ENCODE results near the gene APC2. TPM values are rescaled to one million over a fixed set of nuclear protein-coding genes. Genes with fewer than 3 reads are reported as not detected.

The APC2 gene
- total and polyA plus RNA-seq, 5 experiments from 2014 or later: 0.08 to 0.29 TPM; not detected in 3

DNA sequence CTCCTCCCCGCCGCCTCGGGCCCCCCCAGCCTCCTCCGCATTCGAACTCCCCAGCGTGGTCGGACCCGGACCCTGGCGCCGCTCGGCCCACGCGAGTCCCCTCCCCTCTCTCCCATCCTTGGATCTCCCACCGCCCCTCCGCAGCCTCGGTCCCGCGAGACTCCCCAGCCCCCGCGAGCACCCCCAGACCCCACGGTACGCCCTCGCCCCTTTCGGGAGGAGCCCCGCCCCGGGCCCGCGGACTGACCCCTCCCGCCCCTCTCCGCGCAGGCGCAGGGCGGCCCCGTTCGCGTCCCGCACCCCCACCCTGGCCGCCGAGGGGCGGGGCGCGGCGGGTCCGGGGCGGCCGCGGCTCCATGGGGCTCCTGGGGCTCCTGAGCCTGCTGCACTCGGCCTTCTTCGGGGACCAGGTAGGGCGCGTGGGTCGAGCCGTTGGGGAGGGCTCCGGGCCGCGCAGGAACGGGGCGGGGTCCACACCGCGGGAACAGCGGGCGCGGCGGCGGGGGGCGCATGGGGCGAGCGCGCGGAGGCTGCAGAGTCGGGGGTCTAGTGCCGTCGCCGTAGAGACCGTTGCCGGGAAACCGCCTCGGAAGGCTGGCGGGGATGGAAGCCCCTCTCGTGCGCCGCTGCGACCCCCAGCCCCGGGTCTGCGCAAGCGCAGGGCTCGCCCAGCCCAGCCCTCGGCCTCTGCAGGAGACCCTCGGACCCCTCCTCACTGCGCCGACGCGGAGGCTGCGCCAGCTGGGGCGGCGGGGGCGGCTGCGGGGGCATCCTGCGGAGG, 3.8 kb upstream of the APC2 start:
- ATAC-seq: no peak
- Mint-ChIP-seq H3K4me1 (peaks cover 11 to 36% (median 27%) of the 10 kb centered on the region in 4 donors), H3K9me3 (no peaks in the 10 kb centered on the region), H3K27ac (no peak overlapping the region), H3K4me3 (peak overlapping the region in 1 of 10 donors; percentile 44), H3K36me3 (peaks cover 0 to 25% (median 2%) of the 10 kb centered on the region in 3 donors), H3K27me3 (peaks cover 20 to 37% (median 29%) of the 10 kb centered on the region in 5 donors)
- POLR2A ChIA-PET: interaction anchor here (0.6 to 1.6 kb wide), 5 partner anchors 9 to 177 kb away, joined by 3 to 5 read pairs (median 4); partner anchors contain the start of gene CIRBP
- no peak for DNase-seq

DNA sequence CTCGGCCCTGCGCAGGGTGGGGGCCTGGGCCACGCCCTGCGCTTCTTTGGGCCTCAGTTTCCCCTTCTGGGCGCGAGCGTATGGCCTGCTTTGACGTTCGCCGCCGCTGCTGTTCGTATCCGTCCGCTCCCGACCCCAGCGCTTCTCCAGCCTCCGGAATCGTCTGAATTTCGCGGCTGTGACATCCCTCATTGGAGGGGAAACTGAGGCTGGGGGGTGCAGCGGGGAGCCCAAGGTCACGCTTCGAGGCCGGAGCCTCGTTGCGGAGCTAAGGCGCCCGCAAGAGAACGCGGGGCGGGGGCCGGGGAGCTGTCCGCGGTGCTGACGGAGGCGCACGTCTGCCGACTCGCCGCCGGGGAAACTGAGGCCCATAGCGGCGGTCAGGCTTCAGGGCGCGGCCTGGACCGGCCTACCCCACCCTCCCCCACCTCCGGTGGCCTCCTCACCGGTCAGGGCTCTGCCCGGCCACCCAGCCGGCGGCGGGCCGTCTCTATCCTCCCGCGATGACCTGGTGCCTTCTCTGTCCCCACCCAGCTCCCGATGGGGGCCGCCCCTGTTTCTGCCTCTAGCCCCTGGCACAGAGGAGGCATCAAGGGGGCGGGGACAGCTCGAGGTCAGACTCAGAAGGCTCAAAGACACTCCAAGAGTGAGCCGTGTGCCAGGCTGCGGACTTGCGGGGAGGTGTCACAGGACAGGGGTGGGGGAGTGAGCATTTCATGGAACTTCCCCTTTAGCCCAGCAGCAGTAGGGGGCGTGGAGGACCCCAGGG, 3.0 kb upstream of the APC2 start:
- peaks cover 11 to 29% (median 24%) of the 10 kb centered on the region in 4 donors for H3K4me1 Mint-ChIP-seq
- H3K4me3 Mint-ChIP-seq: peak overlapping the region in 8 of 10 donors; percentile 18 to 61 (median 40)
- peak overlapping the region in 1 of 10 donors; percentile 36 for H3K27ac Mint-ChIP-seq
- ATAC-seq (no peak), DNase-seq (peak in 3 of 10 donors; percentile 33 to 58 (median 34))
- POLR2A ChIA-PET: interaction anchor here (0.6 to 1.6 kb wide), 2 partner anchors 34 to 101 kb away, joined by 3 to 4 read pairs; no protein-coding TSS in a partner anchor
- H3K9me3 Mint-ChIP-seq: no peaks in the 10 kb centered on the region
- H3K27me3 Mint-ChIP-seq: peaks cover 20 to 44% (median 31%) of the 10 kb centered on the region in 5 donors
- peaks cover 0 to 18% (median 0%) of the 10 kb centered on the region in 3 donors for H3K36me3 Mint-ChIP-seq

GRCh38 chr19:1447504-1447903, 2.4 kb upstream of the APC2 start:
- peaks cover 11 to 29% (median 24%) of the 10 kb centered on the region in 4 donors for H3K4me1 Mint-ChIP-seq
- POLR2A ChIA-PET: interaction anchor here (0.9 to 1.6 kb wide), 2 partner anchors 35 to 150 kb away, joined by 4 to 6 read pairs; no protein-coding TSS in a partner anchor
- no peak for ATAC-seq
- H3K27me3 Mint-ChIP-seq: peaks cover 20 to 48% (median 33%) of the 10 kb centered on the region in 5 donors
- peak overlapping the region in 7 of 10 donors; percentile 0 to 44 (median 26) for H3K4me3 Mint-ChIP-seq
- H3K36me3 Mint-ChIP-seq: peaks cover 0 to 13% (median 0%) of the 10 kb centered on the region in 3 donors
- no peak for DNase-seq
- no peaks in the 10 kb centered on the region for H3K9me3 Mint-ChIP-seq
- no peak overlapping the region for H3K27ac Mint-ChIP-seq

DNA sequence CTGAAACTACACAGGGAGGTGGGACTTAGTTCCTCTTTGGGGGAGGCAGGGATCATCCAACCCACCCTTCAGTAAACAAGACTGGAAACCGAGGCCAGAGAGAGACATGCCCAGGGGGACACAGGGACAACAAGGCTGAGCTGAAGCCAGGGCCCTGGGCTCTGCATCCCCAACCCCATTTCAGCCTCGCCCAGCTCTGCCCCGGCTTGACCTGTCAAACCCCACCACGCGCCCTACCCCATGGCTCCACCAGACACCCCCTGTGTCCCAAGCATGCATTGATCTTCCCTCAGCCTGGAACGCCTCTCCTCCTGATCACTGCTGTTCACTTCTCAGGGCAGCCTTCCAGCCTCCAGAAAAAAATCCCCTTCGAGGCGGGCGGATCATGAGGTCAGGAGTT, 2.0 kb upstream of the APC2 start:
- H3K9me3 Mint-ChIP-seq: no peaks in the 10 kb centered on the region
- peak overlapping the region in 5 of 10 donors; percentile 15 to 52 (median 41) for H3K4me3 Mint-ChIP-seq
- DNase-seq (no peak), ATAC-seq (no peak)
- peaks cover 0 to 9% (median 0%) of the 10 kb centered on the region in 3 donors for H3K36me3 Mint-ChIP-seq
- POLR2A ChIA-PET: interaction anchor here (0.9 to 1.6 kb wide), 2 partner anchors 35 to 150 kb away, joined by 4 to 6 read pairs; no protein-coding TSS in a partner anchor
- H3K27me3 Mint-ChIP-seq: peaks cover 20 to 52% (median 36%) of the 10 kb centered on the region in 5 donors
- peaks cover 11 to 29% (median 23%) of the 10 kb centered on the region in 4 donors for H3K4me1 Mint-ChIP-seq
- peak overlapping the region in 1 of 10 donors; percentile 65 for H3K27ac Mint-ChIP-seq

DNA sequence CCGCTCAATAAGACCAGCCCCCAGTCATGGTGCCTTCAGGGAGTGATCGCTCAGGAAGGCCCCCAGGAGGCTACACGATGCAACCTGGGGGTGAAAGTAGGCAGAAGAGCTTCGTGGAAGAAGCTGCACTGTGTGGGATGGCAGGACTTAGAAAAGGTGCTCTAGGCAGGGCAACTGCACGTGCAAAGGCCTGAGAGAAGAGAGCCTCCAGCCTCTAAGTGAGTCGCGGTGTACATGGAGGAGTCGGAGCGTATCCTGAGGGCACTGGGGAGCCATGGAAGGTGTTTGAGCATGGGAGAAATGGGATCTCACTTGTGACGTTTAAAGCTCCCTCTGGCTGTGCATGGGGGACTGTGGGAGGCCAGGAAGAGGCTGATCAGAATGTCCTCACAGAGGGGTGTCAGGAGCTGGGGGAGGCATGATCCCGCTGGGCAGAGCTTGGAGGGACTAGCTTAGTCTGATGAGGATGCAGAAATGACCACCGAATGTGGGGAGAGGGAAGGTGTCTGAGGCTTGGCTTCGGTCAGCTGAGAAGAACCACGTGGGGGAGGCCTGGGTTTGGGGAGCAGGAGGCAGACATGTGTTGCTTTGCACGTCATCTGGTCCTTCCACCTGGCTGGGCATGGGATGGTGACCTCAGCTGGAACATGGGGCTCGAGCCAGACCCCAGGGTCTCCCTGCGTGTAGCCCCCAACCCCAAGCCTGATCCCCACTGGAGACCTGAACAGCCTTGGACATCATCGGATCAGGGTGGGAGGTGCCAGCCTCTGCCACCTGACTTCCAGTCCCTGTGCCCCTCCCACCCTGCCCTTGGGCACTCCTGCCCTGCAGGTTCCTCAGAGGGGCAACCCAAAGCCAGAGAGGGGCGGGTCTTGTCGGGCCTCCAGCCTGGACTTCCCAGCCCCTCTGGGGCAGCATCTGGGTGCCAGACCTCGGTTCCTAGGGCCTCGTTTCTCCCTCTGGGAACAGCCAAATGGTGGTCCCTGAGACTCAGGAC, 1.1 kb downstream of the APC2 start:
- ATAC-seq (no peak), DNase-seq (no peak)
- H3K27ac Mint-ChIP-seq: no peak overlapping the region
- H3K36me3 Mint-ChIP-seq: peaks cover 0 to 14% (median 0%) of the 10 kb centered on the region in 3 donors
- H3K9me3 Mint-ChIP-seq: peaks cover 0 to 3% (median 0%) of the 10 kb centered on the region in 9 donors
- peaks cover 10 to 33% (median 28%) of the 10 kb centered on the region in 4 donors for H3K4me1 Mint-ChIP-seq
- peaks cover 27 to 79% (median 48%) of the 10 kb centered on the region in 5 donors for H3K27me3 Mint-ChIP-seq
- POLR2A ChIA-PET: interaction anchor here (0.6 to 1.2 kb wide), 2 partner anchors 10 to 49 kb away, joined by 4 to 6 read pairs; no protein-coding TSS in a partner anchor
- peak overlapping the region in 6 of 10 donors; percentile 23 to 67 (median 38) for H3K4me3 Mint-ChIP-seq

- H3K27ac Mint-ChIP-seq: no peak overlapping the region
Observed at GRCh38 chr19:1451916-1452801, 2.2 kb downstream of the APC2 start.

GRCh38 chr19:1452802-1453524, 3.0 kb downstream of the APC2 start:
- Mint-ChIP-seq H3K27ac (no peak overlapping the region), H3K9me3 (peaks cover 0 to 3% (median 0%) of the 10 kb centered on the region in 9 donors), H3K36me3 (peaks cover 0 to 14% (median 0%) of the 10 kb centered on the region in 3 donors), H3K27me3 (peaks cover 22 to 71% (median 39%) of the 10 kb centered on the region in 5 donors), H3K4me1 (peaks cover 10 to 32% (median 27%) of the 10 kb centered on the region in 4 donors), H3K4me3 (no peak overlapping the region)
- POLR2A ChIA-PET: interaction anchor here (0.6 to 1.5 kb wide), 6 partner anchors 9 to 81 kb away, joined by 3 to 5 read pairs (median 4); partner anchors contain the start of gene RPS15
- DNase-seq (no peak), ATAC-seq (no peak)

More at GRCh38 chr19:1451916-1452801, 2.2 kb downstream of the APC2 start:
- POLR2A ChIA-PET: interaction anchor here (1.0 to 1.1 kb wide), 3 partner anchors 10 to 14 kb away, joined by 3 to 5 read pairs (median 4); partner anchors contain the start of gene RPS15
- DNase-seq (no peak), ATAC-seq (no peak)
- Mint-ChIP-seq H3K27me3 (peaks cover 27 to 78% (median 47%) of the 10 kb centered on the region in 5 donors), H3K4me3 (no peak overlapping the region), H3K36me3 (peaks cover 0 to 14% (median 0%) of the 10 kb centered on the region in 3 donors), H3K4me1 (peaks cover 10 to 32% (median 27%) of the 10 kb centered on the region in 4 donors), H3K9me3 (peaks cover 0 to 3% (median 0%) of the 10 kb centered on the region in 9 donors)

- H3K4me3 Mint-ChIP-seq: peak overlapping the region in 3 of 10 donors; percentile 26 to 45 (median 30)
- H3K27ac Mint-ChIP-seq: no peak overlapping the region
- DNase-seq: no peak
- H3K4me1 Mint-ChIP-seq: peaks cover 10 to 30% (median 25%) of the 10 kb centered on the region in 4 donors
- peaks cover 0 to 14% (median 0%) of the 10 kb centered on the region in 3 donors for H3K36me3 Mint-ChIP-seq
- H3K9me3 Mint-ChIP-seq: peaks cover 0 to 3% (median 0%) of the 10 kb centered on the region in 9 donors
- POLR2A ChIA-PET: interaction anchor here (0.6 to 1.7 kb wide), 8 partner anchors 9 to 708 kb away, joined by 3 to 10 read pairs (median 4); partner anchors contain the start of genes PCSK4, REEP6 and RPS15
- no peak for ATAC-seq
- peaks cover 18 to 67% (median 35%) of the 10 kb centered on the region in 5 donors for H3K27me3 Mint-ChIP-seq
Observed at GRCh38 chr19:1453525-1454364, 3.8 kb downstream of the APC2 start.

DNA sequence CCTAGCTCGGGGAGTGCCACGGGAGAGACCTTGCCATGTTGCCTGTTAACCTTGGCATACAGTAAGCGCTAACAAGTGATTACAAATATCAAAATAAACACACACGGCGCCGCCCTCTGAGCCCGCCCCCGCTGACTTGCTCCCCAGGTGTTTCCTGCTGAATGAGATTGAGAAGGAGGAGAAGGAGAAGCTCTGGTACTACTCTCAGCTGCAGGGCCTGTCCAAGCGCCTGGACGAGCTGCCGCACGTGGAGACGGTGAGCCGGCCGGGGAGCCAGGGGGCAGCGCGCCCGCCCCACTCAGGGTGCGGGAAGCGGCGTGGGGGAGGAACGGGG, 5.0 kb downstream of the APC2 start:
- Mint-ChIP-seq H3K9me3 (peaks cover 0 to 3% (median 0%) of the 10 kb centered on the region in 9 donors), H3K27ac (no peak overlapping the region), H3K4me1 (peaks cover 7 to 26% (median 22%) of the 10 kb centered on the region in 4 donors), H3K4me3 (peak overlapping the region in 6 of 10 donors; percentile 31 to 63 (median 53)), H3K27me3 (peaks cover 13 to 57% (median 29%) of the 10 kb centered on the region in 5 donors), H3K36me3 (peaks cover 0 to 14% (median 0%) of the 10 kb centered on the region in 3 donors)
- POLR2A ChIA-PET: interaction anchor here (1.3 to 1.8 kb wide), 4 partner anchors 10 to 186 kb away, joined by 4 to 11 read pairs (median 8); partner anchors contain the start of genes CIRBP, PCSK4 and REEP6
- ATAC-seq (peak in 1 of 2 donors; percentile 11), DNase-seq (no peak)

Measured in naive thymus-derived CD8-positive, alpha-beta T cell (primary cell).